Measurements from ENCODE around the gene TNS1.

GRCh38 chr2:218051903-218052302 lies 49.1 kb upstream of the TNS1 start:
- TF ChIP-seq EZH2 (IDR thresholded peaks at IDR 0.05) (no peak), POLR2AphosphoS5 (IDR thresholded peaks at IDR 0.05; ENCODE audit: borderline replicate concordance, low read depth, low read length) (no peak), FOXP2 (optimal IDR thresholded peaks at IDR 0.05; ENCODE audit: control extremely low read depth, extremely low read length, insufficient read depth) (no peak)

Measured in SK-N-MC (cell line).